SKM-1 (cell line): Measurements from ENCODE around the gene RTL5.

Experiments
- DNase-seq: peaks from one replicate; lab custom pipeline; 2025; ENCODE audit not compliant: unreplicated experiment; lab: John Stamatoyannopoulos, UW

RTL5 gene

GRCh38 chrX:72079607-72080006, 52.1 kb downstream of the RTL5 start:
- no peak for DNase-seq

GRCh38 chrX:72078411-72078810, 53.3 kb downstream of the RTL5 start:
- no peak for DNase-seq
